Ishikawa (cell line): ENCODE results near the gene BCL7A.

ENCODE experiments used
- CEBPB ChIP-seq: IDR thresholded peaks from 2 replicates; pipeline ENCODE4 v1.6.1; 2012
- CREB1 ChIP-seq: IDR thresholded peaks from 2 replicates; pipeline ENCODE4 v1.6.1; 2012; ENCODE audit warnings: low read depth
- EGR1 ChIP-seq: IDR thresholded peaks from 2 replicates; pipeline ENCODE4 v1.6.1; 2012
- EP300 ChIP-seq: IDR thresholded peaks from 2 replicates; pipeline ENCODE4 v1.6.1; 2012; ENCODE audit warnings: borderline replicate concordance
- FOXM1 ChIP-seq: IDR thresholded peaks from 2 replicates; pipeline ENCODE4 v1.6.1; 2012; ENCODE audit warnings: low read depth, borderline replicate concordance
- NFIC ChIP-seq: IDR thresholded peaks from 2 replicates; pipeline ENCODE4 v1.6.1; 2012
- REST ChIP-seq: IDR thresholded peaks from 2 replicates; pipeline ENCODE4 v1.6.1; 2012; ENCODE audit warnings: low read depth, mild to moderate bottlenecking
- TAF1 ChIP-seq: IDR thresholded peaks from 2 replicates; pipeline ENCODE4 v1.6.1; 2012; ENCODE audit warnings: low read depth, mild to moderate bottlenecking
- TCF12 ChIP-seq: IDR thresholded peaks from 2 replicates; pipeline ENCODE4 v1.6.1; 2012; ENCODE audit warnings: low read depth
- YY1 ChIP-seq: IDR thresholded peaks from 2 replicates; pipeline ENCODE4 v1.6.1; 2012; ENCODE audit warnings: low read depth
- ZBTB7A ChIP-seq: IDR thresholded peaks from 2 replicates; pipeline ENCODE4 v1.6.1; 2012; ENCODE audit warnings: low read depth
- TF ChIP-seq, protein P1 (sequence below): IDR thresholded peaks from 2 replicates; pipeline ENCODE4 v1.6.1; 2012

- TF ChIP-seq FOXM1 (no peak), EGR1 (no peak), NFIC (no peak), EP300 (no peak), REST (no peak), YY1 (no peak), TAF1 (no peak), CREB1 (no peak), ZBTB7A (no peak), CEBPB (no peak), TCF12 (no peak)
- TF ChIP-seq, protein P1, sequence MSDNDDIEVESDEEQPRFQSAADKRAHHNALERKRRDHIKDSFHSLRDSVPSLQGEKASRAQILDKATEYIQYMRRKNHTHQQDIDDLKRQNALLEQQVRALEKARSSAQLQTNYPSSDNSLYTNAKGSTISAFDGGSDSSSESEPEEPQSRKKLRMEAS = no peak
Observed at GRCh38 chr12:122086641-122087285, 65.1 kb downstream of the BCL7A start.
